GM21526 (cell line): ENCODE data around the gene CFAP74.
A peak's percentile ranks its signal among the peaks of the same experiment; 100 is the strongest.

Experiments used
- ATAC-seq: cut with Tn5 transposase; IDR thresholded peaks from one replicate; pipeline ENCODE4 v1.9.1; 2021; ENCODE audit warnings: moderate library complexity; ENCODE audit not compliant: unreplicated experiment, low FRiP score

The CFAP74 gene

DNA sequence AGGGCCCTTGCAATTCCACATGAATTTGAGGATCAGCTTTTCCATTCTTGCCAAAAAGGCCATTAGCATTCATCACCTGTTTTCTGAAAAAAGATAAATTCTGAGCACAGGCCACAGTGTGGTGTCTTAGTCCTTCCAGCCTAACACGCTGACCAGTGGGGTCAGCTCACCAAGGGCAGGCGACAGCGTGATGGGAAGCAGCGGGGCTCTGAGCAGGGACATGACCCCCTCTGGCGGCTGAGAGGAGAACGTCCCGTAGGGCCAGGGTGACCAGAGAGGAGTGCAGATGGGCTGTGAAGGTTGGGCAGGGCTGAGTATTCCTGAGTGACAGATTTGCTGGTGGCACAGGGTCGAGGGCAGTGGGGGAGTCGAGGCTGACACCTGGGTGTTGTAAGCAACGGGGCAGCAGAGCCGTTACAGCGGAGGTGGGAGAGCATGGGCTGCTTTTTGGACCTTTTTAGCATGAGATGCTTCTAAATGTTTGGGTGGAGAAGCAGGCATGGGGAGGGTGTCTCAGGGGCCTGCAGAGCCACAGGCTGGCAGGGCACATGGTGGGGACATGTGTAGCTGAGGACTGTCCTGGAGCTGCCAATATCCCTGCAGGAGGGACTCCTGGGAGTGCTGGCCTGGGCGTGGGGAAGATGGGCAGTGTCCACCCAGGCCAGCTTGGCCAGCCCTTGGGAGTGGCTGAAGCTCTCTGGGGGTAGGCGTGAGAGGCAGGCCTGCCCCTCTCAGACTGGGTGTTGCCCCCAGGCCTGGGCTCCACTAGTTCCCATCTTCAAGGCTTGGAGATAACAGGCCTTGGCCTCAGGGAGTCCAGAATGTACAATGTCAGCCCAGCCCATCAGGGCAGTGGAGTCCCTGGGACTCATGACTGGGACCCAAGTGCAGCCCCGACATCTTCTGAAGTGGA lies 97.1 kb downstream of the CFAP74 start:
- ATAC-seq: no peak

DNA sequence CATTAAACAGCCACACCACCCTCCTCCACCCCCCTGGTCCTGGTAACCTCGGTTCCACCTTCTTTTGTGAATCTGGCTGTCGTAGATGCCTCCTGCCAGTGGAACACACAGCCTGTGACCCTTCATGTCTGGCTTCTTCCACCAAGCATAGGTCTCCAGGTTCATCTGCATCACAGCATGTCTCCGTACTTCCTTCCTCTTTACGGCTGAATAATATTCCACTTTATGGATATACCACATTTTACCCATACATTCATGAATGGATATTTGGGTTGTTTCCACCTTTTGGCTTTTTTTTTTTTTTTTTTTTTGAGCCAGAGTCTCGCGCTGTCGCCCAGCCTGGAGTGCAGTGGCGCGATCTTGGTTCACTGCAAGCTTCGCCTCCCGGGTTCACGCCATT lies 100.4 kb downstream of the CFAP74 start:
- no peak for ATAC-seq

DNA sequence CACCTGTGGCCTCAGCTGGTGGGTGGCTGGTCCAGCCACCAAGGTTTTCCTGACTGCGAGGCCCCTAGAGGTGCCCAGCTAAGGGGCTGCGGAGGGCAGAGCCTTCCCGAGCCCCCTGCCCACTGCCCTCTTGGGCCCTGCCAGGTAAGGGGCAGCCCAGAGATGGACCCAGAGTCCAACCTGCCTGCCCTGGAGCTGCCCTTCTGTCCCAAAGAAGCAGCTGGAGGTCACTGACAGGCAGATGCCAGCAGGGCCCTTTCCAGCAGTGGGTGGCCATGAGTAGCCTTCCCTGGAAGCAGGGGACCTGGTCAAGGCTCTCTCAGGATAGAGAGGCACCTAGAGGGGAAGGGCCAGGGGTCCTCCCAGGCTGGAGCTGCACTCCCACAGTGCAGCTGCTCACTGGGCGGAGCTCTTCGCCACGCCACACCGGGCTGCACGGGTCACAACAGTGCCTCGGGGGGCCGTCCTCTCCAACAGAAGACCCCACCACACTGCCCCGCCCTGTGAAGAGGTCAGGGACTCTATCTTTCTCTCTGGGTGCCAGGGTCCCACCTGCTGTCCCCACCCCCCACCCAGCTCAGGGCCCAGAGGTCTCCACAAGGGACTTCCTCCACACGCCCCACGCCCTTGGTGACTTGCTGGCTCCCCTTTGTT lies 101.8 kb downstream of the CFAP74 start:
- no peak for ATAC-seq

DNA sequence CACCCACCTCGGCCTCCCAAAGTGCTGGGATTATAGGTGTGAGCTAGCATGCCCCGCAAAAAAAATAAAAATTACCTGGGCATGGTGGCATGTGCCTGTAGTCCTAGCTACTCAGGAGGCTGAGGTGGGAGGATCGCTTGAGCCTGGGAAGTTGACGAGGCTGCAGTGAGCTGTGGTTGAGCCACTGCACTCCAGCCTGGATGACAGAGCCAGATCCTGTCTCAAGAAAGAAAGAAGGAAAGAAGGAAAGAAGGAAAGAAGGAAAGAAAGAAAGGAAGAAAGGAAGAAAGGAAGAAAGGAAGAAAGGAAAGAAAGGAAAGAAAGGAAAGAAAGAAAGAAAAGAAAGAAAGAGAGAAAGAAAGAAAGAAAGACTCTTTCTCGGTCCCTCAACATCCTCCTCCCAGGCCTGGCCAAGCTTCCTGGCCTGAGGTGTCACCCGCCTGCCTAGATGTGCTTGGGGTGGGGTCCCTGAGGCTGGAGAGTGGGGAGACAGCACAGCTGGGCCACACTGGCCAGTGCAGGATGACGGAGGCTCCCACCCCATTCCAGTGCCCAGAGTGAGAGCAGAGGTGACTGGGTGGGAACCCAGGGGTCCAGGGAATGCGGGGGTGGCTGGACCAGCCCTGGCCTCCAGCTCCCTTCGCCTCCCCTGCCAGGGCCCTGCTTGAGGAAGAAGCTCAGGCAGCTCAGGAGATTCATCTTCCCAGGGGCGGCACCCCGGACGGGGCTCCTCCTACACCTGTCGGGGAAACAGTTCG lies 102.5 kb downstream of the CFAP74 start:
- no peak for ATAC-seq

DNA sequence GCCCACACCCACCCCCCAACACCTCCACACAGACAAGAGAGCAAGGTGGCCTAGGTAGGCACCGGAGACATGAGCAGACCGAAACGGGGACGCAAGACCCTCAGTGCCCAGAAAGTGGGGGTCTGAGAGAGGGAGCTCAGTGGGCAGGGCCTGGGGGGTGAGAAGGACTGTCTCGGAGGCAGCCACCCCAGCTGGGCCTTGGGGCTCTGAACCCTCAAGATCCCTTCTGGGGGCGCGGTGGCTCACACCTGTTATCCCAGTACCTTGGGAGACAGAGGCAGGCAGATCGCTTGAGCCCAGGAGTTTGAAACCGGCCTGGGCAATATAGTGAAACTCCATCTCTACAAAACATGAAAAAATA lies 103.6 kb downstream of the CFAP74 start:
- no peak for ATAC-seq

DNA sequence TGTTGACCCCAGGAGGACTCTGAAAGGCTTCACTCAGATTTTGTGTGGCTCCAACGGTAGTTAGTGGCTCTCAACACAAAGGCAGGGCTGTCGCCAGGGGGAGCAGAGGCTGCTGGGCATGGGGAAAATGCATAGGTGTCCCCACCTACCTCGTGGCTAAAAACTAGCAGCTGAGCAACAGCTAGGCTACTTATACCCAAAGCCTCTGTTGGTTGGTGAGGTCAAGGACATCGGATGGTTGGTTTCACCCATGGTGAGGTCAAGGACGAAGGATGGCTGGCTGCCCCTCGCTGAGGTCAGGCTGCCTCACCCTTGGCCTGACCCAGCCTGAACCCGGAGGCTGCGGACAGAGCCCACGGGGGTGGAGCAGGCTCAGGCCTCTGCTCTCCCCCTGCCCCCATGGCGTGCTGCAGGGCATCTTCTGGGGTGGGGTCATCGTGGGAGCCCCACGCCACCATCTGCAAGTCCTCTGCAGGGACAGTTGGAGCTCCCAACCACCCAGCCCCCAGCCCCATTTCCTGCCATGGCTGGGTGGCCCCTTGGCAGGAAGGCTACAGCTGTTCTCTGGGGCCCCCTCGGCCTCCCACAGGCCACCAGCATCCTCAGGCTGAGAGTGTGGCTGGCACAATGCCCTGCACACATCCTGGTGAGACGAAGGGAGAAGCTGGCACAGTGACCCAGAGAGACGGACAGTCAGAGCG lies 104.2 kb downstream of the CFAP74 start:
- ATAC-seq: no peak

DNA sequence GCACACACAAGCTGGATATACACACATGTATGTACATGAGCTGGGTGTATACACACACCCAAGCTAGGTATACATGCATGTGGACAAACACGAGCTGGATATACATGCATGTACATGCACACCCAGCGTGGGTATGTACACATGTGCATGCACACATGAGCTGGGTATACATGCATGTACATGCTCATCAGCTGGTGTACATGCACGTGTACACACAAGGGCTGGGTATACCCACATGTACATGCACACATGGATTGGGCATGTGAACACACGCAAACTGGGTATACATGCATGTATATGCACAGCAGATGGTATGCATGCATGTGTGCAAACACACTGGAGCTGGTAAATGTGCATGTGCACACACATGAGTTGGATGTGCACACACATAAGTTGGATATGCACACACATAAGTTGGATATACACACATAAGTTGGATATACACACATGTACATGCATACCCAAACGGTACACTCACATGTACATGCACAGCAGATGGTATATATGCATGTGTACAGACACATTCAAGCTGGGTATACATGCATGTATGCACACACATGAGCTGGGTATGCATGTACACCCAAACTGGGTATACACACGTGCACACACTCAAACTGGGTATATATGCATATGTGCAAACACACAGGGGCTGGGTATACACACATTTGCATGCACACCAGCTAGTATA lies 105.2 kb downstream of the CFAP74 start:
- no peak for ATAC-seq

DNA sequence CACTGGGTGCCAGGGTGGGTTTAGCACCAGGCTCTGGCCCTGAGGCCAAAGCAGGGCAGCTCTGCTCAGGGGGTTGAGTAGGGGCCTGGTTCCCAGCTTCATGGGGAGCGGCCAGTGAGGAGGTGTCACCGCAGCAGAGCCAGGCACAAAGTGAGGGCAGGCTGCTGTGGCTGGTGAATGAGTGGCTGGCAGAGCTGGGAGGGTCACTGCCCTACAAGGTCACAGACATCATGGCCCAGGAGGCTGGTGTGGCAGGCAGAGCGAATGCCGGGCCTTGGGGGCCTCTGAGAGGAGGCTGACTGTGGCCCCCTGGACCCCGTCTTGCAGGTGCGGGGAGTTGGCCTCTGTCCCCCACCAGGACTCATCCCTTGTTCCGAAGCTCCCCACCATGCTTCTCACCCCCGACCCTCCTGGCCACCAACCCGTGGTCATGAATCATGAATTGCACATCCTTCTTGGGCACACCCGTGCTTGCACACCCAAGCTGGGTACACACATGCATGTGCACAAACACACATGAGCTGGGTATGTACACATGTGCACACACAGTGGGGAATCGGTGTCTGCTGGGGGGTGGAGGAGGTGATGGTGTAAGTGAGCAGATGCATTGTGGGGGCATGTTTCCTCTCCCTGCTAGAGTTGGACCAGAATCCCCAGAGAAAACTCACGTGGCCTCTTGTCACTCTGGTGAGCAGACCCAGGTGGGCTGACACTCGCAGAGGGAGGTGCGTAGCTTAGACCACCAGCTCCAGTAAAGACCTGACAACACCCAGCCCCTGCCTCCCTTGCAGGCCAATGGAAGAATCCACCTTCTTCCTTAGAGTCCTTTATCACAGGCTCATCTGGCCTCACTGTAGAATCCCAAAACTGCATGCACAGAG lies 107.9 kb downstream of the CFAP74 start:
- no peak for ATAC-seq

DNA sequence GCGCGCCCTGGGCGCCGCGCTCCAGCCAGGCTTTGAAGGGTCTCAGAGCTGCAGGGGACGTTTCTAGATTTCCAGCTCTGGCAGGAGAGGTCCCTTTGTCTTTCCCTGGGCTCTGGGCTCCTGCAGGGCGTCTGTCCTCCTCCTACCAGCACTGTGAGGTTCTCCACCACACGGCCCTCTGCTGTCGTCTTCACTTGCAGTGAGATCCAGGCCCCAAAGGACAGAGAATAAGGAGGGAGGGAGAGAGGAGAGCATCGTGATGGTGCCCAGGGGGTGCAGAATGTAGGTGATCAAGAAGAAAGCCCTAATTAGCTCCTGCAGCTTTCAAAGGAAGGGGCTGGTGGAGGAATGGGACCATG lies 108.5 kb downstream of the CFAP74 start:
- no peak for ATAC-seq

DNA sequence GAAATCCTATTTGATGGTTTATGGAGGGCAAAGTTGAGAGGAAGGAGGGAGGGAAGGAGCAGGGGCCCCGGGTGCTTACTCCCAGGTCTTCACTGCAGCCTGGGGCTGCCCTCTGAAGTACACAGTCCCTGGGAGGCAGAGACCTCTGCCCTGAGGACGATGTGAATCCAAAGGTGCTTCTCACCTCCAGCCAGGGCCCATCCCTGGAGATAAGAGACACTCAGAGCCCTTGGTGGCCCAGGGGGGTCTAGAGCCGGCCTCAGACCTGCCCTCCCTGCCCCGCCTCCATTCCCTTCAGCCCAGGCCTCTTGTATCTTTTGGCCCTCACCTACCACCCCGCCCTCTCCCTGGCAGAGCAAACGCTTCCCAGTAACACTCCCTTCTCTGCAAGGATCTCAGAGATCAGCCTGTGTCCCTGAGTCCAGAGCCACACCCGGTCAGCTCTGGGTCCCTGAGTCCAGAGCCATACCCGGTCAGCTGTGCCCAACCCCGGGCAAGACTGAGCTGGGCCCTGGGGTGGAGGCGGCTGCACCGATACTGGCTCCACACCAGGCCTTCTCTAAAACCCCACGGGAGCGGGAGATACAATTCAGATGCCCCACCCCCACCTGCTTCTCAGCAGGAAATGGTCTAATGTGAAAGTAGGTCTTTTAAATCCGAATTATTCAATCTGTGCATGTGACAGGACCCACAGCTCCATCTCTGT lies 109.1 kb downstream of the CFAP74 start:
- no peak for ATAC-seq

DNA sequence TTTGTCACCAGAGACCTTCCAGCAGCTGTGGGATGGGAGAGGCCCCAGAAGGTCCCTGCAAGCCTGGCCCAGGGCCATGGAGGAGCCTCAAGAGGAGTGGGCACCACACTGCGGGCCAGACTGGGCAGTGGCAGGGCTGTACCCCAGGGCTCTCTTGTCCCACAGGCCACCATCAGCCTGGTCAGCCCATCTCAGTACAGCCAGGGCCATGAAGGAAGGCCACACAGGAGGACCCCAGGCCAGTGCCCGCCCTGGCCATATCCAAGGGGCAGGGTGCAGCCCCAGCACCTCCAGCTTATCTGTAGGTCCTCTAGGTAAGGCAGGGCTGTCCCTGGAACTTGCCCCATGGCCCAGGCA lies 109.6 kb downstream of the CFAP74 start:
- no peak for ATAC-seq

DNA sequence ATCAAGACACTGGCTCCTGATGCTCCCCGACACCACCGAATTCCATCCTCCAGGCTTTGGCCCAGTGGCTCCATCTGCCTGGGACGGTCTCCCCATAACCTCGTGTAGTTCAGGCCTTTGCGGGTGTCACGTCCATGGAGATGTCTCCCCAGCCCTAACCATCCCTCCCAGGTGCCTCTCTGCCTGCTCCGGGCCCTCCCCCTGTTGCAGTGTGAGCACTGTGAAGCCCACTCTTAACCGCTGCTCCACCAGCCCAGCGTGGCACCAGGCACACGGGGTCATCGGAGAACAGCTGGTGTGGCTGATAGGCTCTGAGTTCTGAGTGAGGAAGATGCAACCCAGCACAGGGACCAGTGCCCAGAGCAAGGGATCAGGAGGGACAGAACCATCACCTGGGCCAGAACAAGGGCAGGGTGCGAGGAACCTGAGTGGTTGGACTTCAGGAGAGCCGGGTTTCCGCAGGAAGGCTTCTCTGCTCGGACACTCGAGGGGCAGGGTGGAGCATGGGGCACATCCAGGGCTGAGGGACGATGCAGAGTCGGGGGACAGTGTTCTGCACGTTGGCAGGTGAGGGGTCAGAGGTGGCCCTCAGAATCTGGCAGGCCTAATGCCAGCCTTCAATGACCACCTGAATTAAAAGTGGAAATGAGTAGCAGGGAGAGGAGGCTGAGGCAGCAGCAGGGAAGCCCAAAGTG lies 110.1 kb downstream of the CFAP74 start:
- ATAC-seq: no peak

DNA sequence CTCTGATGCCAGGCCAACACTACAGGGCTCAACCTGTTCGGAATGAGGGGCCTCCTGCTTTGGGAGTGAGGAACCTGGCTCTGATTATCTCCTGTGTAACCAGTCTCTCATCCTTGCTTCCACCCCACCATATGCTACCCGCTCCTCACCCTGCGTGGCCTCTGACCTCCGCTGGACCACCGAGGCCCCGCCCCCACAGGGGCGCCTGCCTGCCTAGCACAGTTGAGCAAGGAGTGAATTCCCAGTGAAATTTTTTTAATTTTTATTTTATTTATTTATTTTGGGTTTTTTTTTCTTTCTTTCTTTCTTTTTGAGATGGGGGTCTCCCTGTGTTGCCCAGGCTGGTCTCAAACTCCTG lies 110.8 kb downstream of the CFAP74 start:
- no peak for ATAC-seq

DNA sequence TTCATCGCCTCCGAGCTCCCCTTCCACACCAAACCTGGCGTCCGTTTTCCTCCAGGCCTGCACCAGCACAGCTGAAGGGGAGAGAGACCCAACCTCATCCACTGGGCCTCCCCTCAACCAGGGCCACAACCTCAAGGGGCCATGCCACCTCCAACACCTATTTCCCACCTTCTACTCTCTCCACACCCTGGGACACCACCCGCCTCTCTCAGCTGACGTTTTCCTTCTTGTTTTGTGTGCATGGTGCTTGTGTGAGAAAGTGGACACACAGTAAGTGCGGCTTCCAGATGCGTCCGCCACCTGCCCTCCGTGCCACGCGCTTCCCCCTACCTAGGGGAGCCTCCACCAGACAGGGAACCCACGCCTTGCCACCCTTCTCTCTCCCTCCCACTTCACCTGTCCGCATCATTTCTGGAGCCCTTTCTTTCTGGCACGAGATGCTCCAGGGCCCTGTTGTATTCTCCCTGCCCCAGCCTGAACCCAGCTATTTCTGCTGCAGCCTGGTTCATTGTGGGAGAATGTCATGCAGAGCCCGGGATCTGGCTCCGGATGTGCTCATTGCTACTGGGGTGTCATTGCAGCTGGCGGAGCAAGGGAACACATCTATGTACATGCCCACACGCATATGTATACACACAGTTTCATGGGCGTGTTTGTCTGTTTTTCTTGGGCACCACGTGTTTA lies 111.4 kb downstream of the CFAP74 start:
- ATAC-seq: no peak

DNA sequence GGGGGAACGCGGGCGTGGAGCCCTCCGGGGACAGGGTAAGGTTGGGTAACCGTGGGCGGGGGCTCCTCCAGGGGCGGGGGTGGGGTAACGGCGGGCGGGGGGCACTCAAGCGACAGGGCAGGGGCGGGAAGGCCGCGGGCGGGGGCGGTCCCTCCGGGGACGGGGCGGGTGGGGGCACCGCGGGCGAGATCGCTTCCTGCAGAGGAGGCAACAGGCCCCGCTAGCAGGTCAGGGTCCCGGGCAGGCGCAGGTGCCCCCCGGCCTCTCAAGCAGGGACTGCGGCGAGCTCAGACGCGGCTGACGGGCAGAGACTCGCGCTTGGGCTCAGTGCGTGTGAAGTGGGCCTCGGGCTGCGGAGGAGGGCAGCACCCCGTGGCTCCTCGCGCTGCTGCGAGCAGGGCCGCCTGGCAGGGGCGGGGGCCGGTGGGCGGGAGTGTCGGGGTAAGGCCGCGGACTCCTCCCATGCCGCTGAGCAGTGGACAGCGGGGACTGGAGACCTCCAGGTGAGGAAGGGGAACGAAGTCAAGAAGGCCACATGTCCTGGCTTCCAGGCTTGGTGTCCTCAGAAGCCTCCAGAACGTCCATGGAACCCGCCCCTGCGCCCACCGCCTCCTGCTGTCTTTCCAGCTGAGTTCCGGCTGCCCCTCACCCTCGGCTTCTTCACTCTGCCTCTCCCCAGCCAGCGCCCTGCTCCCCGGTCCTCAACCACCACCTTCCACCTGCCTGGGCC lies 112.1 kb downstream of the CFAP74 start:
- peak; percentile 14 for ATAC-seq

DNA sequence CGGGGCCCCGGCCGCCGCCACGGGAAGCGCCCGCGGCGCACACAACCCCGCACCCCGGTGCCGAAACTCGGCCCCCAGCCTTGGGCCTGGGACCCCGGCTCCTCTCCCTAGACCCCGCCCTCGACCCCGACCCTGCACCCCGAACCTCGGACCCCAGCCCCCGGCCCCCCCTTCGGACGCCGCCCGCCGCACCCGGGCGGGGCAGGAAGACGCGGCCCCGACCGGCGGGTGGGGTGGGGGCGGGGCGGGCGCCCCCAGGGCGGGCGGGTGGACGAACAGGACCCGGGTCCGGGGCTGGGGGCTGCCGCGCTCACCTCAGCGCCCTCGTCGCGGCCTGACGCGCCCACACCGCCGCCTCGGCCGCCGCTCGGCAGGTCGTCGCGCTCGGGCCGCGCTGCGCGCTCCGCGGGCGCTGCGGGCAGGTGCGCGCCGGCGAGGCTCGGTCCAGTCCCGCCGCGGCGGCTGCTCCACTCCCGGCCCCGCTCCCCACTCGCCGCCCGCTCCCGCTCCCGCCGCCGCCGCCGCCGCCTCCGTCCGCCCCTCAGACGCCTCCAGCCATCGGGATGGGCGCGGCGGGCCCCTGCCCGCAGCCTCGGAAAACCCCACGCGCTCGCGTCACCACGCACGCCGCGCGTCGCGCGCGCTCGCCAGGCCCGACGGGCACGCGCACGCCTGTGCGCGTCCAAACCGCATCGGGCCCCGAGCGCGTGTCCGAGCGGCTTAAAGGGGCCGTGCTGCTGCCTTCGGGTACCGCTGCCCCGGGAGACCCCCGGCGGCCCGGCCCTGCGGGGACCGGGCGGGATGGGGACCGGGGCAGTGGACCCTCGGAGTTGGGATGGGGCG lies 112.9 kb downstream of the CFAP74 start, which contains the start of gene GNB1:
Gene GNB1 (minus strand): TSS at position 582 of the 843 bp plus-strand sequence. CDS start 65,634 bp downstream, outside the sequence.
- peak; percentile 45 for ATAC-seq
